Dermis microvascular lymphatic vessel endothelial cell (primary cell): Measurements from ENCODE around the gene LINGO1. TPM values are rescaled to one million over a fixed set of nuclear protein-coding genes. Genes with fewer than 3 reads are reported as not detected.

ENCODE experiments used
- DNase-seq, 2 donors: peaks; one replicate each; pipeline versions ENCODE4 v3.0.0 to v3.0.0-alpha.2; 2010; ENCODE audit warnings: low read depth in 2 of 2
- total RNA-seq: library from RNA; depleted of rRNA; stranded (reverse); fragments of >200 nt; gene quantifications from 2 replicates; pipeline ENCODE4 v1.2.1, GENCODE V29; 2014

LINGO1 gene
- total RNA-seq, 1 donor from 2014 or later, result 0.13 TPM

GRCh38 chr15:77656294-77656693, 23.6 kb upstream of the LINGO1 start:
- DNase-seq, result no peak

GRCh38 chr15:77654975-77655374, 22.3 kb upstream of the LINGO1 start:
- DNase-seq, result no peak

GRCh38 chr15:77653832-77654480, 21.2 kb upstream of the LINGO1 start:
- DNase-seq, result no peak

GRCh38 chr15:77650265-77650664, 17.6 kb upstream of the LINGO1 start:
- DNase-seq, result peak in 1 of 2 donors; percentile 34

- DNase-seq, result no peak
Measured at GRCh38 chr15:77649610-77650009, 16.9 kb upstream of the LINGO1 start.

GRCh38 chr15:77649017-77649416, 16.3 kb upstream of the LINGO1 start:
- DNase-seq, result no peak

- DNase-seq, result no peak
Measured at GRCh38 chr15:77647961-77648360, 15.2 kb upstream of the LINGO1 start.

GRCh38 chr15:77646104-77646694, 13.5 kb upstream of the LINGO1 start:
- DNase-seq, result no peak

GRCh38 chr15:77645602-77646001, 12.9 kb upstream of the LINGO1 start:
- no peak for DNase-seq

GRCh38 chr15:77644543-77645247, 12.0 kb upstream of the LINGO1 start:
- no peak for DNase-seq

- no peak for DNase-seq
Measured at GRCh38 chr15:77643764-77644163, 11.1 kb upstream of the LINGO1 start.

- DNase-seq, result no peak
Measured at GRCh38 chr15:77642793-77643430, 10.2 kb upstream of the LINGO1 start.

GRCh38 chr15:77641999-77642398, 9.3 kb upstream of the LINGO1 start:
- no peak for DNase-seq

- no peak for DNase-seq
Measured at GRCh38 chr15:77640615-77641014, 7.9 kb upstream of the LINGO1 start.

GRCh38 chr15:77639431-77639830, 6.7 kb upstream of the LINGO1 start:
- no peak for DNase-seq

GRCh38 chr15:77637851-77638692, 5.4 kb upstream of the LINGO1 start:
- DNase-seq, result no peak

GRCh38 chr15:77636209-77636608, 3.5 kb upstream of the LINGO1 start:
- DNase-seq, result no peak

- DNase-seq, result peak; percentile 43 to 73
Measured at GRCh38 chr15:77634266-77634962, 1.7 kb upstream of the LINGO1 start.

- no peak for DNase-seq
Measured at GRCh38 chr15:77633913-77634265, 1.2 kb upstream of the LINGO1 start.

- DNase-seq, result peak; percentile 54 to 84
Measured at GRCh38 chr15:77633134-77633912, 611 bp upstream of the LINGO1 start.
